Measurements from ENCODE around the gene CFAP92.

Gene CFAP92

DNA sequence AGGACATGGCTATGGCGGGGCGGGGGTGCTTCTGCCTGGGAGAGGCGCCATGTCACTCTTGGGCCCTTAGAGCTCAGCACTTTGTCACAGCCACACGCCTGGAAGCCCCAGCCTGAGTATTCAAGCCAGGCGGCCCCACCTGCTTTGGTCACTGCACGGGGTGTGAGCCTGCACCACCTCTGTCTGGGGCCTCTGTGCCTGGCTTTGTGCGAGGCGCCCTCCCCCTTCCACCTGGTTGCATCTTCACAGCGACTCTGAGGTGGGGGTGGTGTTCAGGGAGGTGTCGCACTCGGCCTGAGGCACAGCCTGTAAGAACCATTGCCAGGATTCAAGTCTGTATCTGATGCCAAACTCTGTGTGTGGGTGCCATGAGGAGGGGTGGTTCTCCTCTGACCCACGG is 90.4 kb downstream of the CFAP92 start:
- H3K4me1 Mint-ChIP-seq: no peaks in the 10 kb centered on the region

DNA sequence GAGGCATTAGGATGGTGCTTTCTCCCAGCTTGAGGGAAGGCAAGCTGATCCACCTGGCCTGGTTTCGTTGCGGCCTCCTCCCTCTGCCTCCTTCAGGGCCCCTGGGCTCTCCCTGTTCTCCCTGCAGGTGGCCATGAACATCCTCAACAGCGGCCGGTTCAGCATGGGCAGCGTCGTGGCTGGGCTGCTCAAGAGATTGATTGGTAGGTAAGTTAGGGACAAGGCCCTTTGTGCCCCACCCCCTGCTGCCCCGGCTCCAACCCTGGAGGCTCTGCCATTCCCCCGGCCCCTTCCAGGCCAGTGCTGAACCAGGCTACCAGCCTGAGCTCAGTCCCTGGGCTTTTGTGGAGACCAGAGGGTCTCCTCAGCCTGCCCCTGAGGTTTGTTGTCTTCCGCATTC is 91.5 kb downstream of the CFAP92 start:
- Mint-ChIP-seq H3K4me1 (no peaks in the 10 kb centered on the region), H3K36me3 (ENCODE audit: low read depth) (peaks cover 61% of the 10 kb centered on the region), H3K9me3 (no peaks in the 10 kb centered on the region), H3K4me3 (no peak overlapping the region), H3K27ac (no peak overlapping the region), H3K27me3 (ENCODE audit: low read depth, poor library complexity) (peaks cover 3% of the 10 kb centered on the region)
- no peak for DNase-seq
- TF ChIP-seq, protein P1, sequence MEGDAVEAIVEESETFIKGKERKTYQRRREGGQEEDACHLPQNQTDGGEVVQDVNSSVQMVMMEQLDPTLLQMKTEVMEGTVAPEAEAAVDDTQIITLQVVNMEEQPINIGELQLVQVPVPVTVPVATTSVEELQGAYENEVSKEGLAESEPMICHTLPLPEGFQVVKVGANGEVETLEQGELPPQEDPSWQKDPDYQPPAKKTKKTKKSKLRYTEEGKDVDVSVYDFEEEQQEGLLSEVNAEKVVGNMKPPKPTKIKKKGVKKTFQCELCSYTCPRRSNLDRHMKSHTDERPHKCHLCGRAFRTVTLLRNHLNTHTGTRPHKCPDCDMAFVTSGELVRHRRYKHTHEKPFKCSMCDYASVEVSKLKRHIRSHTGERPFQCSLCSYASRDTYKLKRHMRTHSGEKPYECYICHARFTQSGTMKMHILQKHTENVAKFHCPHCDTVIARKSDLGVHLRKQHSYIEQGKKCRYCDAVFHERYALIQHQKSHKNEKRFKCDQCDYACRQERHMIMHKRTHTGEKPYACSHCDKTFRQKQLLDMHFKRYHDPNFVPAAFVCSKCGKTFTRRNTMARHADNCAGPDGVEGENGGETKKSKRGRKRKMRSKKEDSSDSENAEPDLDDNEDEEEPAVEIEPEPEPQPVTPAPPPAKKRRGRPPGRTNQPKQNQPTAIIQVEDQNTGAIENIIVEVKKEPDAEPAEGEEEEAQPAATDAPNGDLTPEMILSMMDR (IDR thresholded peaks at IDR 0.05): no peak

More for the DNA sequence above, 90.4 kb downstream of the CFAP92 start:
- Mint-ChIP-seq H3K27me3 (ENCODE audit: low read depth, poor library complexity) (peaks cover 3% of the 10 kb centered on the region), H3K36me3 (ENCODE audit: low read depth) (peaks cover 53% of the 10 kb centered on the region), H3K27ac (no peak overlapping the region), H3K9me3 (no peaks in the 10 kb centered on the region), H3K4me3 (no peak overlapping the region)
- TF ChIP-seq, protein P1 (IDR thresholded peaks at IDR 0.05): no peak
- DNase-seq: no peak

DNA sequence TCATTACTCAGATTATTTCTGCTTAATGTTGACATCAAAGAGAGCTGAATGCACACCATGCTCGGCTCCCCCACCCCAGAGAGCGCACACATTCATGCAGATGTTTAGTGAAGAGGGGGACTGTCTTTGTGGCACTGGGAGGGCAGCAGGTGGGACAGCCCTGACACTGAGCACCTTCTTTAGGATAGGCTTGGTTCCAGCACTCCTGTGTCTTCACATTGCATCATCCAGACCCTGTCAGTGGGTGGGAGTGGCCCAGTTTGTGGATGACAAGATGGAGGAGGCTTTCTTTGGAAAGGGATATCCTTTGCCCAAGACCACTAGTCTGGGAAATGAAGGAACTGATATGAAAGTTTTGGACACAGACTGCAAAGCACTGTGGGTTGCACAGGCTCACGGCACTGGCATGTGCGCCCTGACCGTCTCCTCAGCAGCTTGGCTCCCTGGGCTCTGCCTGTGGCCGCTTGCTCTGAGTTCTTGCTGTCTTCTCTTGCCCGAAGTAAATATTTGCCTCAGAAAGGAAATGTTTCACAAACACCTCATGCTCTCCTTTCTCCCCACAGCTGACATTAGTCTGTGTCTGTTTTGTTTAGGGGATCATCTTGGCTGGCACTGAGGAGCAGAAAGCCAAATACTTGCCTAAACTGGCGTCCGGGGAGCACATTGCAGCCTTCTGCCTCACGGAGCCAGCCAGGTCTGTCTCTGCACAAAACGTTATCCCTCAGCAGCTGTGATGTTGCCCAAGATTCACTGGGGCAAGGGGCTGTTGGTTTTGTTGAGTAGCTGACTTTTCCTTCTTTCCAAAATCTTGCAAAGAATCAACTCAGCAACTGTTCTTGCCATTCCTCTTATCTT is 97.8 kb downstream of the CFAP92 start:
- TF ChIP-seq, protein P1 (IDR thresholded peaks at IDR 0.05): no peak
- no peak for DNase-seq
- Mint-ChIP-seq H3K27me3 (ENCODE audit: low read depth, poor library complexity) (peaks cover 3% of the 10 kb centered on the region), H3K4me1 (no peaks in the 10 kb centered on the region), H3K4me3 (no peak overlapping the region), H3K9me3 (no peaks in the 10 kb centered on the region), H3K36me3 (ENCODE audit: low read depth) (peaks cover 72% of the 10 kb centered on the region), H3K27ac (no peak overlapping the region)

DNA sequence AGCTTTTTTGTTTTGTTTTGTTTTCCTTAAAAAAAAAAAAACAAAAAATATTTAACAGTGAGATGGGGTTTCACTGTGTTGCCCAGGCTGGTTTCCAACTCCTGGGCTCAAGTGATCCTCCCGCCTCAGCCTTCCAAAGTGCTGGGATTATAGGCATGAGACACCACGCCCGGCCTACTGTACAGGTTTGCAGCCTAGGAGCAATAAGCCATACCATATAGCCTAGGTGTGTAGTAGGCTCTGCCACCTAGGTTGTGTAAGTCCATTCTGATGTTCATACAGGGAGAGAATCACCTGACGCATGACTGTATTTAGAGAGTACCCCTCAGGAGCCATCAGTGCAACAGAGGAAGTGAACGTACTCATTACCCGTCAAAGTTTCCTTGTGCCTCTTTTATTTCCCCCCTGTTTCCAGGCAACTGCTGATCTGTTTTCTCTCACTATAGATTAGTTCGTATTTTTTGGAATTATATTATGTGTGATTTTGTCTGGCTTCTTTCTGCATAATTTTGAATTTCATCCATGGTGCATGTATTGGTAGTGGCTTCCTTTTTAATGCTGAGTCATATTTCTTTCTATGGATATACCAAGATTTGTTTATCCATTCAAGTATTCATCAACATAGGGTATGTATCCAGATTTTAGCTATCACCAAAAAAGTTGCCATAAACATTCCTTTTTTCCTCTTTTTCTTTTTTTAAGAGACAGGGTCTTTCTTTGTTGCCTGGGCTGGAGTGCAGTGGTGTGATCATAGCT is 104.6 kb downstream of the CFAP92 start:
- no peak for DNase-seq
- Mint-ChIP-seq H3K4me1 (no peaks in the 10 kb centered on the region), H3K36me3 (ENCODE audit: low read depth) (peaks cover 39% of the 10 kb centered on the region), H3K27me3 (ENCODE audit: low read depth, poor library complexity) (no peaks in the 10 kb centered on the region), H3K9me3 (no peaks in the 10 kb centered on the region), H3K4me3 (no peak overlapping the region), H3K27ac (peak overlapping the region; percentile 42)
- TF ChIP-seq, protein P1 (IDR thresholded peaks at IDR 0.05): no peak

DNA sequence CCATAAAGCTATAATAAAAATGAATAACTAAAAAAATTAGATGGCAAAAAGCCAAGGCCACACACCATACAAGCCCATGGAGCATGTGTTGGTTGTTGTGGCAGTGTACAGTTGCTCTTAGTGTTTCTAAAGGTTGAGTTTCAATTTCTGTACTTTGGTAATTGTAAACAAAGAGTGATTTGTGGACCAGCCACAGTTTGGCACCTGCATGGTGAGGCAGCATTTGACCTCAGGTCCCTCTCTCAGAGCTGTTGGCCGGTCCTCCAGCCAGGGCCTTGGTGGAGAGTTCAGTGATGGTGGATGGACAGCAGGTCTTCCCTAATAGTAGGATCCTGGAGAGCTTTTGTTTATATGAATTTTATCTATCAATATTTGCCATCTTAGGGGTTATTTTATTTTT is 108.9 kb downstream of the CFAP92 start:
- H3K27ac Mint-ChIP-seq: no peak overlapping the region
- peaks cover 38% of the 10 kb centered on the region for H3K36me3 Mint-ChIP-seq (ENCODE audit: low read depth)
- peaks cover 30% of the 10 kb centered on the region for H3K4me1 Mint-ChIP-seq
- no peaks in the 10 kb centered on the region for H3K9me3 Mint-ChIP-seq
- TF ChIP-seq, protein P1 (IDR thresholded peaks at IDR 0.05): no peak
- no peak for DNase-seq
- no peak overlapping the region for H3K4me3 Mint-ChIP-seq
- peaks cover 5% of the 10 kb centered on the region for H3K27me3 Mint-ChIP-seq (ENCODE audit: low read depth, poor library complexity)
